ENCODE results near the gene CNGA2. TPM values are rescaled to one million over a fixed set of nuclear protein-coding genes. Genes with fewer than 3 reads are reported as not detected.

Gene CNGA2
- total RNA-seq, 1 donor from 2014 or later: not detected

GRCh38 chrX:151771726-151772125 is 37.2 kb downstream of the CNGA2 start:
- no peak overlapping the region for H3K27ac ChIP-seq
- TF ChIP-seq CTCF (IDR thresholded peaks at IDR 0.05): no peak
- H3K4me3 ChIP-seq: no peak overlapping the region
- ATAC-seq (no peak), DNase-seq (no peak)
- no peaks in the 10 kb centered on the region for H3K4me1 ChIP-seq
- H3K9me3 ChIP-seq: no peaks in the 10 kb centered on the region
- intact Hi-C loops (cut with DNase I): no loop called here
- H3K27me3 ChIP-seq (ENCODE audit: low read depth): no peaks in the 10 kb centered on the region
- H3K36me3 ChIP-seq: no peaks in the 10 kb centered on the region

DNA sequence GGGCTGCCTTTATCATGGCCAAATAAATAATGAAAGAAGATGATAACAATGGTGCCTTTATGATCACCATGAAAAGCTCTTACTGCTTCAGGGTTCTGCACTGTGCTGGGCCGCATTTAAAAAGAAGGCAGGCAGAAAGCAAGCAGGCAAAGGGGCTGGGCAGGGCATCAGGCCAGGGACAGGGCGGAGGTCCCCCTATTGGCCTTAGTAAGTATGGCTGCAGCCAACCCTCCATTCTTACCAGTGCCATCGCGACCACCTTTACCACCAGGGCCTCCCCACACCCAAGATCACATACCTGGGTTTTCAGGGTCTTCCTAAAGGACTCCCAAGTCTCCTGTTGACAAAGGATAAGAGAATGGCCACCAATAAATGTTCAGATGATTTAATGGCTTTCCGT is 38.9 kb downstream of the CNGA2 start:
- no peaks in the 10 kb centered on the region for H3K27me3 ChIP-seq (ENCODE audit: low read depth)
- ATAC-seq (no peak), DNase-seq (no peak)
- no peaks in the 10 kb centered on the region for H3K4me1 ChIP-seq
- intact Hi-C loops (cut with DNase I): no loop called here
- H3K9me3 ChIP-seq: no peaks in the 10 kb centered on the region
- no peak for TF ChIP-seq CTCF (IDR thresholded peaks at IDR 0.05)
- H3K4me3 ChIP-seq: no peak overlapping the region
- H3K36me3 ChIP-seq: no peaks in the 10 kb centered on the region
- no peak overlapping the region for H3K27ac ChIP-seq

- H3K4me3 ChIP-seq: no peak overlapping the region
- H3K4me1 ChIP-seq: no peaks in the 10 kb centered on the region
- no peaks in the 10 kb centered on the region for H3K36me3 ChIP-seq
- ATAC-seq (no peak), DNase-seq (no peak)
- no peaks in the 10 kb centered on the region for H3K27me3 ChIP-seq (ENCODE audit: low read depth)
- H3K9me3 ChIP-seq: no peaks in the 10 kb centered on the region
- TF ChIP-seq CTCF (IDR thresholded peaks at IDR 0.05): no peak
- intact Hi-C loops (cut with DNase I): no loop called here
- no peak overlapping the region for H3K27ac ChIP-seq
Measured at GRCh38 chrX:151774421-151774820, 39.9 kb downstream of the CNGA2 start.

- Histone ChIP-seq H3K36me3 (no peaks in the 10 kb centered on the region), H3K4me1 (no peaks in the 10 kb centered on the region), H3K27ac (no peak overlapping the region), H3K4me3 (no peak overlapping the region), H3K27me3 (ENCODE audit: low read depth) (no peaks in the 10 kb centered on the region), H3K9me3 (no peaks in the 10 kb centered on the region)
- DNase-seq: no peak
- TF ChIP-seq CTCF (IDR thresholded peaks at IDR 0.05): no peak
- no peak for ATAC-seq
- intact Hi-C loops (cut with DNase I): no loop called here
Measured at GRCh38 chrX:151776181-151776731, 41.7 kb downstream of the CNGA2 start.

DNA sequence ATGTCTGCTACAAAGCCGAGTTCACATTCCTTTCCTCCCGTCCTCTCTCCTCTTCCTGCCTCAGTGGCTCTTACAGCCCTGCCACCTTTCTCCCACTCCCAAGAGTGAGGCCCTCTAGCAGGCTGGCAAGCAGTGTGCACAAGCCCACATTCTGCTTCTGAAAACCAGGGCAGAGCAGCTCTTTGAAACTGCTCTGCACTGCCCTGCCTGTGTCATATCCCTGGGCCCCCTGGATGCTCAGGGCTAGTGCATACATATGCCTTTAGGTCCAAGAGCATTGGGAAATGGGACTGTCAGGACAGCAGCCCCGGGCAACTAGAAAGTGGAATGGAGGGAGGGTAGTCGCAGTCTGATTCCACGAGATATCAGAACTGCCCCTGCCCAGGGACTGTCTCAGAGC is 42.4 kb downstream of the CNGA2 start:
- H3K27me3 ChIP-seq (ENCODE audit: low read depth): no peaks in the 10 kb centered on the region
- no peaks in the 10 kb centered on the region for H3K4me1 ChIP-seq
- ATAC-seq (no peak), DNase-seq (no peak)
- no peaks in the 10 kb centered on the region for H3K36me3 ChIP-seq
- intact Hi-C loops (cut with DNase I): no loop called here
- no peak overlapping the region for H3K27ac ChIP-seq
- H3K4me3 ChIP-seq: no peak overlapping the region
- no peak for TF ChIP-seq CTCF (IDR thresholded peaks at IDR 0.05)
- H3K9me3 ChIP-seq: no peaks in the 10 kb centered on the region

GRCh38 chrX:151779258-151779657 is 44.7 kb downstream of the CNGA2 start:
- no peak overlapping the region for H3K4me3 ChIP-seq
- TF ChIP-seq CTCF (IDR thresholded peaks at IDR 0.05): no peak
- DNase-seq (no peak), ATAC-seq (no peak)
- no peaks in the 10 kb centered on the region for H3K36me3 ChIP-seq
- H3K27ac ChIP-seq: no peak overlapping the region
- intact Hi-C loops (cut with DNase I): no loop called here
- no peaks in the 10 kb centered on the region for H3K9me3 ChIP-seq
- H3K4me1 ChIP-seq: no peaks in the 10 kb centered on the region
- H3K27me3 ChIP-seq (ENCODE audit: low read depth): no peaks in the 10 kb centered on the region

Measured in lower lobe of right lung (tissue), 2 donors.